ENCODE results near the gene PELI1.
"Not testable (repeated sequence)": the region's sequence is repeated elsewhere in the genome, so short reads cannot be mapped to it uniquely, and the experiment has no call there.

Gene PELI1

DNA sequence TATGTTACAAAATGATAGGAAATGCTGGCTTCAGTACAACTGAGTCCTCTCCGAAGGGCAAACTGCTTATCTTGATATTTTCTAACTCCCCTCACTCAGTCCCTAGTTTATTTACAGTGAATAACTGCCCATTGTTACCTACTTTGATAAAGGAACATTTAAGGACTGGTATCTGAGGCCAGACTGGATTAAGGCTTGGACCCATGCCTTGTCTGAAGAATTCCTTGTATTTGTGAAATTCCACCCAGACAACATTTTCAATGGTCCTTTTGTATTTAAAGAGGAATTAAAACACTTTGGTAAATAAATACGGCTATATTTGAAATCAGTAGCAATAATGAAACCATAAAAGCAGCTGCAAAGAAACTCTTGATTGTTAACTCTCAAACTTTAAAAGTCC, 58.3 kb downstream of the PELI1 start:
- DNase-seq (ENCODE audit: low read depth) = no peak

DNA sequence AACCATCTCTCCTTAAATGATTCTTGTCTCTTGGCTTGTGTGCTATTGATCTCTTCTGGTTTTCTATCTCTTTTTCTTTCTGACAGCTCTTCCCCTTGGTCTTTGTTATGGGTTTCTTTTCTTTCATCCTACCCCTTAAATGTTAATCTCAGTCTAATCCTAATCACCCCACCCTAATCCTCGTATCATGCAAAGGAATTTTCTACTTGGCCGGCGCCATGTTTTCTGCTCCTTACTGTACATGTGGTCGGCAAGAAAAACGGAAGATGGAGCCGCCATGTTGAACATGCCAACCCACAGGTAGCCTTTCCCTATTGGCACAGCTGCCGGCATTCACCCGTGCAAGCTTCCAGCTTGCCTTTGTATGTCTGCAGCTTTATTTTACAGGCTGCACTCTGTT, 63.2 kb downstream of the PELI1 start:
- no peak for DNase-seq (ENCODE audit: low read depth)

DNA sequence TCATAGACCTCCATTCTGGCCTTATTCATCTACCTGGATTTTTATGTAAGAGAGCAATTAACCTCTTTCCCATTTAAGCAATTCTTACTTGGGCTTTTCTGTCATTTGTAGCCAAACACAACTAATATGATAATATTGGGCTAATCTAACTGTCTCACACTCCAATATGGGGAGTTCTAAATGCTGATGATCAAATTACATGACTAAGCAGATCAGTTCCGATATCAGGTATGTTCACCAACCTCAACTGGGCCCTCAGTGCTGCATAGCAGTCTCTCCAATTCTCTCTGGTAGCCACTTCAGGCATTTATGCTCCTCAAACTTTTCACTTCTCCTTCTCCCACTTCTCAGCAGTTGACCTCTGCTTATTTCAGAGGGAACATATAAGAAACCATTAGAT, 64.0 kb downstream of the PELI1 start:
- DNase-seq (ENCODE audit: low read depth) = no peak

DNA sequence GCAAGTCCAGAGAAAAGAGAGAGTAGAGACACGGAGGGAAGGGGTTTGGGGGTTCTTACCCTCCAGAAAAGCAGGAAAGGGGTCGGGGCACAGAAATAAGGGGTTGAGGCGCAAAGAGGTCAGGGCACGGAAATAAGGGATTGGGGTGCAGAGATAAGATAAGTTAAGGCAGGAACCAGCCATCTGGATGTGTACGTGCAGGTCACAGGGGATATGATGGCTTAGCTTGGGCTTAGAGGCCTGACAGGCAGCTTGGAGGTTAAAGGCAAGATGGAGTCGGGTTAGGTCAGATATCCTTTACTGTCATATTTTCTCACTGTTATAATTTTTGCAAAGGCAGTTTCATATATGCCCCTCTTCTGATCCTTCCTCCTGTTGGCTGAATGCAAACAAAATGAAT, 64.5 kb downstream of the PELI1 start:
- not testable (repeated sequence) for DNase-seq (ENCODE audit: low read depth)

DNA sequence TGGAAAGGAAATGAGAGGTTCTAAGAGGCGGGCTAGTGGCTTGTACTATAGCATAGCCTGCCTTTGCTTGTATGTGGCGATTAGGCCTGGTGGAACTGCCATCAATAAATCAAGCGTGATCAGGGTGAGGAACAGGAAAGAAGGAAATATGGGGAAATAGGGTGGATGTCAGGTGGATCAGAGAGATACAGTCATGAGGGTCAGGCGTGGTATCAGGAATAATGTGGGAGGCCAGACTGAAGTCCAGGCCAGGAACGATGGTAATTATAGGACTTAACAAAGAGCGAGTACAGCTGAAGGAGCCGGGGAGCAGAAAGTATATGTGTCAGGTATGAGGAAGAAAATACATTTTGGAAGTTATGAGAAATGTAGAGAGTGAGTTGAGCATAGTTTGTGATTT, 67.4 kb downstream of the PELI1 start:
- DNase-seq (ENCODE audit: low read depth) = not testable (repeated sequence)

DNA sequence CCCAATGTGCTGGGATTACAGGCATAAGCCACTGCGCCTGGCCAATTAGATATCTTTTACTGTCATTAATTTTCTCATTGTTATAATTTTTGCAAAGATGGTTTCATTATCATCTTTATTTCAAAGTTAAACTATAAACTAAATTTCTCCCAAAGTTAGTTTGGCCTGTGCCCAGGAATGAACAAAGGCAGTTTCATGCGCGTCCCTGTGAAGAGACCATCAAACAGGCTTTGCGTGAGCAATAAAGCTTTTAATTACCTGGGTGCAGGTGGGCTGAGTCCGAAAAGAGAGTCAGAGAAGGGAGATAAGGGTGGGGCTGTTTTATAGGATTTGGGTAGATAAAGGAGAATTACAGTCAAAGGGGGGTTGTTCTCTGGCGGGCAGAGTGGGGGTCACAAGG, 69.6 kb downstream of the PELI1 start:
- not testable (repeated sequence) for DNase-seq (ENCODE audit: low read depth)

DNA sequence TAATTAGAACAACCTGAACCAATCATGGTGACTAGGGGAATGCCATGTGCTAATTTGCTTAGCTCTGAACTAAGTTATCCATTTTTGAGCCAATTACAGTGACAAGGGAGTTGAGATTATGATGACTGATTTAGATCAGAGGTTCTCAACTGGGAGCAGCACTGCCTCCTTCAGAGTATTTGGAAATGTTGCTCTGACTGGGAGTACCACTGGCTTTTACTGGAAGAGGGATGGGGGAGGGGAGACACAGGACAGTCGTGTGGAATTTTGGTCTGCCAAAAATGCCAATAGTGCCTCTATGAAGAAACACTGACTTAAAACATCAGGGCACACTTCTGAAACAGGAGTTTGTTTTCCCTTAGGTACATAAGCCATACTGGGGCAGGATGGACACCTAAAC, 76.9 kb downstream of the PELI1 start:
- DNase-seq (ENCODE audit: low read depth) = no peak

DNA sequence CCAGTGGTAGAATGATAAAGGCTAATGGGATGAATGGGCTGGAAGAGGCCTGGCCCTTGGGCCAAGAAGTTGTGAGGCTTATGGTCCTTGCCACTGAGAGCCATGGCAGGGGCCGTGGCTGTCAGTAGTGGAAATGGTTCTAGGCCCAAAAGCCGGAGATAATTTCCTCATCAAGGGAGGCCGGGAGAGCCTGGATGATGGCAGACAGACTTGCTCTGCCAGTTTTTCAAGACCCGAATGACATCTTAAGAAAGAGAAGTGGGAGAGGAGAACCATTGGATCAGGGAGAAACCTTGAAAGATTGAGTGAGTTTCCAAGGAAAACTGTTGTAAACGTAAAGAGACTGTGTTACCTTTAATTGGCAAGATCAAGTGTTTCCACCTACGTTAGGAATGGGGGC, 78.7 kb downstream of the PELI1 start:
- no peak for DNase-seq (ENCODE audit: low read depth)

DNA sequence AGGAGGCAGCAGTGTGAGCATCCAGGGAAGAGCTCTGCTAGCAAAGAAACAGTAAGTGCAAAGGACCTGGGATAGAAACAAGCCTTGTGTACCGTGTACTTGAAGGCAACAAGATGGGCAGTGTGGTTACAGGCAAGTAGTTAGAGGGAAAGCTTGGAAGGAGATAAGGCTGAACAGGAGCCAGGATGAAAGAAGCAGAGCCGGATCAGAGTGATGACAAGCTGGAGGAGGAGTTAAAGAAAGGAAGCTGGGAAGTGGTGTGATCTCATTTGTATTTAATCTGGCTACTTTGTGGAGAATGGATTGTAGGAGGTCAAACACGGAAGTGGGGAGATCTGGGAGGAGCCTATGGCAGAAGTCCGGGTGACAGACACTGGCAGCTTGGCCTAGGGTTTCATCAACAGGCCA, 80.3 kb downstream of the PELI1 start:
- DNase-seq (ENCODE audit: low read depth) = peak; percentile 42

DNA sequence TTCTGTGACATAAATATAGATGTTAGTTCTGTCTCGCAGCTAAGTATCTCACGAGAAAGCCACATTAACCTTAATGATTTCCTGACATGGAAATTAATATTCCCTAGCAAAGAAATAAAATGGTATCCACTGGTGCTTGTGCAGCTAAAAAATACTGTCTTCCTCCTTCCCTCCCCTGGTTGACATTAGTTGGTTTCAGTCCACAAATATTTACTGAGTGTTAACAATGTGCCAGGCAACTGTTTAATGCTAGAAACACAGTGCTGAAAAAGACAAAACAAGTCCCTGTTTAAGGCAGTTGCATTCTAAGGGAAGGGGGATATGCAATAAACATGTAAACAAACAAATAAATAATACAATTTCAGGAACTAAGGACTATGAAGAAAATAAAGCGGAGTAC, 80.8 kb downstream of the PELI1 start:
- DNase-seq (ENCODE audit: low read depth) = no peak

DNA sequence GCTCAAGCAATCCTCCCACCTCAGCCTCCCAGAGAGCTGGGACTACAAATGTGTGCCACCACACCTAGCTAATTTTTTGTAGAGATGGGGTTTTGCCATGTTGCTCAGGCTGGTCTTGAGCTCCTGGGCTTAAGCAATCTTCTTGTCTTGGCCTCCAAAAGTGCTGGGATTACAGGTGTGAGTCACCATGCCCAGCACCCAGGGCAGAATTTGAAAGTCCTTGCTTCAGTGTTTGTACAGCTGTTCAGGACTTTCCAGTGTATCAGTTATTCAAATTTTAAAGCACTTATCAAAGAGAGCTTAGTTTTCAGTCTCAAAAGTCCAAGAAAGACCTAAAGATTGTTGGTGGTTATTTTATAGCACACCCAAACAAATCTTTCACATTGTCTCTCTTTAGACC, 81.4 kb downstream of the PELI1 start:
- peak; percentile 54 for DNase-seq (ENCODE audit: low read depth)

DNA sequence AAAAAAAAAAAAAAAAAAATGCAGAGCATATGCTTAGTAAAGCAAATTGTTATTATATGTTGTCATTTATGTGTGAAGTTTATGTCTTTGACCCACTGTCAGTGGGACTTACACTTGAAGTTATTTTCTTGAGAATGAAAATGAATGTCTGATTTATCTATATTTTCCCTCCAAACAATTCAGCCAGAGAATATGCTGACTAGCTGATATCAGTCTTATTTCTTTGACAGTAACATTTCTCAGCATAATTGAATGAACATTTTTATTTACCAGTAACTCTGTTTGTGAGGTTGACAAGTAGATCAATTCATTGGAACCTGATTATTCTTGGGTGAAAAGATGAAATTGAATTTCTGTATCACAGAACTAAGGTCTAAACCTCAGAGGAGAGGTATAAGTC, 85.0 kb downstream of the PELI1 start:
- no peak for DNase-seq (ENCODE audit: low read depth)

DNA sequence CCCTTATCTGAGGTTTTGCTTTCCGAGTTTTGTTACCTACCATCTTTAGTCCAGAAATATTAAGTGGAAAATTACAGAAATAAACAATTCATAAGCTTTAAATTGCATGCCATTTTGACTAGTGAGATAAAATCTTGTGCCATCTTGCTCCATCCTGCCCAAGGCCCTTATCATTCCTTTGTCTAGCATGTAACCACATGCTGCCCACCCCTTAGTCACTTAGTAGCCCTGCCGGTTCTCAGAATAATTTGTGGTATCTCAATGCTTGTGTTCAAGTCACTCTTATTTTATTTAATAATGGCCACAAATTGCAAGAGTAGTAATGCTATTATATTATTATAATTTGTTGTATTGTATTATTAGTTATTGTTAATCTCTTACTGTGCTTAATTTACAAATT, 88.2 kb downstream of the PELI1 start:
- no peak for DNase-seq (ENCODE audit: low read depth)

DNA sequence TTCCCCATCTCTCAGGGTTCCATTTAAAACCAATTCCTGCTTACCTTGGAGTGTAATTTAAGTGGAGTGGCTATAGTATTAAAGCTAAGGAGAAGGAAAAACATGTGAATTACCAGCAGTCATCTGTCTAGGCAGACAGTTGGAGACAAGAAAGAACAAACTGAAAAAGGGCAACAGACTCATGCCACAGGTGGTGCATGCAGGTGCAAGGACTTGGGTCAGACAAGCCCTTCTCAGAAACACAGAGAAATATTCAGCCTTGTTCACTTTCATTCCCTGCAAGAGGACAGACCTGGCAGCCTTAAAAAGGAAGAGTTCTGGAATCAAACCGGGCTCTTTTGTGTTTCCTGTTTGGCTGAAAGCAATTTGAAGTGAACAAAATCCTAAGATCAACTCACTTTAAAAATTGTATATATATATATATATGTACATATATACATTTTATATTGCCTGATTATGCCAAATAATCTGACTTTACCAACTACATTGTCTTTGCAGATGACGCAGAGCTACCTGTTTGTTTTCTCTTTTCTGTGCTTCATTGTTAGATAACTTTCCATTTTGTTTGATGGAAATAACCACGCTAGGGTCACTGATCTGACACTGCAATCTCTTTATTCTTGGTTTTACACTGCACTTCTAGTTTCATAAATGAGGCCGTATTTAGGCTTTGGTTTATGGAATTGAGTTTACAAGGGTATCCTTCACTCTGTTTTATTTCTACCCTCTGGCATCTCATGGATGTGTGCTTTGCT, 89.9 kb downstream of the PELI1 start:
- no peak for DNase-seq (ENCODE audit: low read depth)

DNA sequence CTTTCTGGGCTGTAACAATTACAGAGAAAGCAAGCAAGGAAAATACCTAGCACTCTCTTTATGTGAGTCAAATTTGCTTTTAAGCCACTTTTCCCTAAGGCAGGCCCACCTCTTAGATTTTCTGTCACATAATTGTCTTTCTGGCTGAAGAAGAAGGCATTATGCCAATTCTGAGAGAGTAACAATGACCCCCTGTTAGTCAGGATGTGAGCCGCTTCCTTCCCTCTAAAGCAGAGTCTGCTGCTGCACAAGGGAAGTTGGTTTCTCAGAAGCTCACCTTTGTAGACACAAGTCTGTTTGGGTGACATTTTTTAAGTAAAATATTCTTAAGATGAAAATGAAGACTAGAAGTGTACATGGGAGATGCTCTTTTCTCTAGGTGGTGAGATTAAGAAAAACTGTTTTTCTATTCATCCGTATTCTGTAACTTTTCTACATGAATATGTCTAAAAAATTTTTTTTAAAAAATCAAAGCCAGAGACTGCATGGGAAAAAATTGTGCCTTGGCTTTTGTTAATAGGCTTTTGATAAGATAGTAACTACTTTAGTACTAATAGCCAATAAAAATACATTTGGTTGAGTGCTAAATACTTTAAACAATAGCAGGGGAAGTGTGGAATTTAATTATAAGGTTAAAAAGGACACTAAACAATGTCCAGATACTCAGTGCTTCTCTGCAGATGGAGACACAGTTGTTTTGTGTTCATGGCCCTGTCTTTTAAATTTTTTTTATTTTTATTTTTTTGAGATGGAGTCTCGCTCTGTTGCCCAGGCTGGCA, 91.6 kb downstream of the PELI1 start:
- no peak for DNase-seq (ENCODE audit: low read depth)

DNA sequence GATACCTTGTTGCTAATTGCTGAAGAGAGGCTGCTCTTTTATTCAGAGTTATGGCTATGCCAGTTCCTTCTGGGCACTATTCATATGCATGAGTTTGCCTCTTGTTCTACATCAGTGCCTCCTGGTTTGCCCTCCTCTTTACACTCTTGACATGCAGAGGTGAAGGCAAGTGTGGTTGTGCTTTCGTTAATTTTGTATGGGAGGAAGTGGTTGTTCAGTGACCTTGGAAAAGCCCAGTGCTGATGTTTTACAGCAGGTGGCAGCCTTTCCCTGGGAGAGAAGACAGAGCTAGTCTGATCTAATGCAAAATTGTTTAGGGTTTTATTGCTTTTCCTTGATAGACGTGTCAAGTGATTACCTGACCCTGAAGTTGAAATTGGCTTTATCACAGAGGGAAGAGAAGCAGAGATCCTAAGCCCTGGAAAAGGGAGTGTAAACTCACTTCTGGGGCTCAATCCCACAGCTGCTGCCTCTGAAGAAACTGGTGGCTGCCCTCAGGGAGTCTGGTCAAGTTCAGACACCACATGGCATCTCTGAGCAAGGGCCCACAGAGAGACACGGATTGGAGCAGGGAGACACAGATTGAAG, 94.5 kb downstream of the PELI1 start:
- DNase-seq (ENCODE audit: low read depth) = peak; percentile 74

DNA sequence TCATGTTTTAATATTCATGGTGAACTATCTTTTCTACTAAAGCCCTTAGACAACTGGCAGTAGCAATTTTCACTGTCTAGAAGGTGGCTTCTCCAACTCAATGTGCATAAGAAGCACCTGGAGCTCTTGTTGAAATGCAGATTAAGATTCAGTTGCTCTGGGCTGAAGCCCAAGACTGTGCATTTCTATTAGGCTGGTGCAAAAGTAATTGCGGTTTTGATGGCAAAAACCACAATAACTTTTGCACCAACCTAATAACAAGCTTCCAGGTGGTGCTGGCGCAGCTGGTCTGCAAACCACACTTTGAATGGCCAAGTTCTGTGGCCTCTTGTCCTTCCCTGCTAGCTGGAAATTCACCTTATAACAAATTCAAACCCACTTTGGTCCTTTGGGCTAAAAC, 98.3 kb downstream of the PELI1 start:
- no peak for DNase-seq (ENCODE audit: low read depth)
